D721Med (cell line): ENCODE data around the gene PEX26.
"Not testable (repeated sequence)": the region's sequence is repeated elsewhere in the genome, so short reads cannot be mapped to it uniquely, and the experiment has no call there.

ENCODE experiments used
- DNase-seq: peaks from one replicate; pipeline ENCODE4 v3.0.0; 2011; ENCODE audit warnings: low spot score; ENCODE audit not compliant: insufficient read length
- FAIRE-seq: peaks from 2 replicates; lab custom pipeline; 2011; peaks lifted over from hg19 to GRCh38; lab: Jason Lieb, UNC
- TF ChIP-seq, protein P1 (sequence below): IDR thresholded peaks from 2 replicates; pipeline ENCODE4 v1.5.1; 2012; ENCODE audit warnings: mild to moderate bottlenecking, control low read depth; ENCODE audit not compliant: insufficient read depth; ENCODE audit errors: missing control alignments

Gene PEX26

GRCh38 chr22:18073467-18073866 is 4.3 kb upstream of the PEX26 start:
- FAIRE-seq = no peak
- TF ChIP-seq, protein P1, sequence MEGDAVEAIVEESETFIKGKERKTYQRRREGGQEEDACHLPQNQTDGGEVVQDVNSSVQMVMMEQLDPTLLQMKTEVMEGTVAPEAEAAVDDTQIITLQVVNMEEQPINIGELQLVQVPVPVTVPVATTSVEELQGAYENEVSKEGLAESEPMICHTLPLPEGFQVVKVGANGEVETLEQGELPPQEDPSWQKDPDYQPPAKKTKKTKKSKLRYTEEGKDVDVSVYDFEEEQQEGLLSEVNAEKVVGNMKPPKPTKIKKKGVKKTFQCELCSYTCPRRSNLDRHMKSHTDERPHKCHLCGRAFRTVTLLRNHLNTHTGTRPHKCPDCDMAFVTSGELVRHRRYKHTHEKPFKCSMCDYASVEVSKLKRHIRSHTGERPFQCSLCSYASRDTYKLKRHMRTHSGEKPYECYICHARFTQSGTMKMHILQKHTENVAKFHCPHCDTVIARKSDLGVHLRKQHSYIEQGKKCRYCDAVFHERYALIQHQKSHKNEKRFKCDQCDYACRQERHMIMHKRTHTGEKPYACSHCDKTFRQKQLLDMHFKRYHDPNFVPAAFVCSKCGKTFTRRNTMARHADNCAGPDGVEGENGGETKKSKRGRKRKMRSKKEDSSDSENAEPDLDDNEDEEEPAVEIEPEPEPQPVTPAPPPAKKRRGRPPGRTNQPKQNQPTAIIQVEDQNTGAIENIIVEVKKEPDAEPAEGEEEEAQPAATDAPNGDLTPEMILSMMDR = no peak
- no peak for DNase-seq

GRCh38 chr22:18073927-18074326 is 3.9 kb upstream of the PEX26 start:
- not testable (repeated sequence) for FAIRE-seq, DNase-seq

DNA sequence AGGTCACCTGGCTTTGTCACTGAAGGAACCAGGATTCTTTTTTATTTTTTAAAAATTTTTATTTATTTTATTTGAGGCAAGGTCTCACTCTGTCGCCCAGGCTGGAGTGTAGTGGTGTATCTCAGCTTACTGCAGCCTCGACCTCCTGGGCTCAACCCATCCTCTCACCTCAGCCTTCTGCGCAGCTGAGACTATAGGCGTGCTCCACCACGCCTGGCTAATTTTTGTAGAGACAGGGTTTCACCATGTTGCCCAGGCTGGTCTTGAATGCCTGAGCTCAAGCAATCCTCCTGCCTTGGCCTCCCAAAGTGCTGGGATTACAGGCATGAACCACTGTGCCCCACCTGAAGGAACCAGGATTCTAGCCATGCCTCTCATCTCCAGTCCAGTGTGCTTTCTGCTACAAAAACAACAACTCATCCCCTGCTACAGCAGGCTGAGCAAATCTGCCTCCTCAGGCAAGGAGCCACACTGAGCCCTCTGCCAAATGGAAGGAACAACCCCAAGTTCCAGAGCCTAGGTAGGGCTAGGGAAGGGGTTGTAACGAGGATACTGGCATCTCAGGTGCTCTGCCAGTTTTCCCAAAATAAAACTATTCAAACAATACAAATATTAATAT is 2.6 kb upstream of the PEX26 start:
- no peak for FAIRE-seq
- DNase-seq = no peak
- TF ChIP-seq, protein P1 = no peak

DNA sequence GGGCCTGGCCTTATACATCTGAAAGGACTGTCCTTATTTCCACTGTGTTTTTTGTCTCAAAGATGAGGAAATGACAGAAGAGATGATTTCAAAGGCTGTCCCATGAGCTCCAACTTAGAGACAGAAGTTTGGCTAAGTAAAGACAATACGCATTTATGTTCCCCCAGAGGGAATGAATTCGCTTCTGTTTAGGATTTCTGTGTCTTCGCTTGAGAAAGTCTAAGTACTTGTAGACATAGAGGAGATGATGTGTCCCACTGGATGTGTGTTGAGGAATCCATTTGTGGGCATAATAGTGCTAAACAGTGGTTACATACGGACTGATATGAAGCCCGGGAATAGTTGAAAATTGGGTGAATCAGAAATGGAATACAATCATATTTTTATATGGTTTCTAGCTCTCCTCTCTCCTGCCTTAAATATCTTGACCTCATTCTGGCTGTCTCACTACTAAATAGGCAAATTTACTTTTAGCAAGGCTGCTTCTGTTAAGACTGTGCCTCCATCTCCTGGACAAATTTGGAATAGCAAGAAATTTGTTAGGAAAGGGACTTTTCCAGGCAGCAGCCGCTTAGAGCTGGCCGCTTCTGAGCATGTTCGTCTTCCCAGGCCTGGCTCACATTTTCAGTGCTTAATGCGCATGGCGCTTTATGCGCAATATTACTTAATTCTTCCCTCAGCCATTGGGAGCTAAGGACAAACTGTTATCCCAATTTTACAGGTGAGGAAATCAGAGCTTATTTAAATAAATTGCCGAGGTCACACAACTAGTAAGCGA is 1.9 kb upstream of the PEX26 start:
- FAIRE-seq (no peak), DNase-seq (peak; percentile 32)
- TF ChIP-seq, protein P1 = peak; percentile 92

DNA sequence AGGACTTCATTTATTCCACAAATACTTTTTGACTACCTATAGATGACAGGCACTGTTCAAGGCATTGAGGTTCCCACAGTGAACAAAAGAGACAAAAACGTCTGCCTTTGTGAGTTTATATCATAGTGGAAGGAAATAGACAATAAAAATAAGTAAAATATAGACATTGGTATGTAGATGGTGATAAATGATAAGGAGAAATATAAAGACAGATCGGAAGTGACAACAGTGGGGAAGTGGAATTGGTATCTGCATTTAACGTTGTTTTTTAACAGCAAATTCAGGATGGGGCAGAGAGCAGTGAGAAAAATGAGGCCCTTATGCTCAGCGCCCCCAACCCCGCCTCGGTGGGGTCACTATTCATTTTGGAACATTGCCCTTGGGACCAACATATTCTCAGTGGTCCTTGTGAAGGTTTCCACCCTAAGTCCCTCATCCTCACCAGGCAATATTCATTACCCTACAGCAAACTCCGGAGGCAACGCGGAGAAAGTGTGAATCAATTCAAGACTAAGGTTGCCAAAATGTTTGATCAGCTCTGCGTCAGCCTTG is 627 bp upstream of the PEX26 start:
- TF ChIP-seq, protein P1 = no peak
- DNase-seq = no peak
- no peak for FAIRE-seq

DNA sequence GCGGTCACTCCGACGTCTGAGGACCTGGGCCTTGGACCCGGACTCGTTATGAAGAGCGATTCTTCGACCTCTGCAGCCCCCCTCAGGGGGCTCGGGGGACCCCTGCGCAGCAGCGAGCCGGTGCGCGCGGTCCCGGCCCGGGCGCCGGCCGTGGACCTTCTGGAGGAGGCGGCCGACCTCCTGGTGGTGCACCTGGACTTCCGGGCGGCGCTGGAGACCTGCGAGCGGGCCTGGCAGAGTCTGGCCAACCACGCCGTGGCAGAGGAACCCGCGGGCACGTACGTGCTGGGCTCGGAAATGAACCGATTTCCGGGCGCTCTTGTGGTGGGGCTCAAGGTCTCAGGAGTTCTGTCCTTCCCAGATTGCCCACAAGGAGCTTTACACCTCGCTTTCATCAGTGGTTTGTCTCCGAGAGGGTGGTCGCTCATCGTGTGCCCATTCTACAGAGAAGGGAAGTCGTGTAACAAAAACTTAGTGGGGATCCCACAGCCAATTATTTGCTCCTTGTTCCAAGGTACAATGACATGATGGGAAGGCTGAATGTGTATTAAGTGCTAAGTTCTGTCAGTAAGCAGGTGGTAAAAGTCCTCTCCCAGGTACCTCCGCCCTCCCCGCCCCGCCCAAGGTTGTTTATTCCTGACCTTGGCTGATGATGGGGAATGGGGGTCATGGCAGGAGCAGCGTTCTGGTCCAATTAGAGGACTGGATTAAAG is 695 bp downstream of the PEX26 start:
- FAIRE-seq (no peak), DNase-seq (no peak)
- TF ChIP-seq, protein P1 = no peak

- TF ChIP-seq, protein P1 = no peak
- DNase-seq = no peak
- no peak for FAIRE-seq
Observed at GRCh38 chr22:18079706-18080233, 2.0 kb downstream of the PEX26 start.
